Suprapubic skin (tissue), 4 donors: Measurements from ENCODE around the gene ZDHHC3.

Experiments
- CTCF ChIP-seq, 2 donors: fragments of 200-600 bp in 1 of 2; fragments of 450-650 bp in 1 of 2; sonication (generic) in 1 of 2; IDR thresholded peaks; one replicate each; pipeline ENCODE4 v1.5.1; 2016 to 2019; ENCODE audit warnings: antibody characterized with exemption in 2 of 2, mild to moderate bottlenecking in 1 of 2, moderate library complexity in 1 of 2
- EP300 ChIP-seq: sonication (generic); formaldehyde crosslinking; IDR thresholded peaks from one replicate; pipeline ENCODE4 v1.6.1; 2017; ENCODE audit warnings: antibody characterized with exemption
- POLR2A ChIP-seq, 2 donors: fragments of 450-650 bp; IDR thresholded peaks; one replicate each; pipeline ENCODE4 v1.6.1; 2017; ENCODE audit warnings: antibody characterized with exemption in 2 of 2, mild to moderate bottlenecking in 2 of 2, moderate library complexity in 2 of 2
- POLR2AphosphoS5 ChIP-seq, 3 donors: sonication (generic); formaldehyde crosslinking; IDR thresholded peaks; one replicate each; pipeline ENCODE4 v1.6.1; 2017; ENCODE audit warnings: antibody characterized with exemption in 3 of 3

- TF ChIP-seq CTCF (IDR thresholded peaks at IDR 0.05) (no peak), POLR2AphosphoS5 (IDR thresholded peaks at IDR 0.05) (no peak), POLR2A (IDR thresholded peaks at IDR 0.05) (no peak), EP300 (no peak)
Measured at GRCh38 chr3:44961888-44962287, 14.1 kb downstream of the ZDHHC3 start.
